ENCODE measurements around the gene ATXN7.

- TF ChIP-seq, protein P1, sequence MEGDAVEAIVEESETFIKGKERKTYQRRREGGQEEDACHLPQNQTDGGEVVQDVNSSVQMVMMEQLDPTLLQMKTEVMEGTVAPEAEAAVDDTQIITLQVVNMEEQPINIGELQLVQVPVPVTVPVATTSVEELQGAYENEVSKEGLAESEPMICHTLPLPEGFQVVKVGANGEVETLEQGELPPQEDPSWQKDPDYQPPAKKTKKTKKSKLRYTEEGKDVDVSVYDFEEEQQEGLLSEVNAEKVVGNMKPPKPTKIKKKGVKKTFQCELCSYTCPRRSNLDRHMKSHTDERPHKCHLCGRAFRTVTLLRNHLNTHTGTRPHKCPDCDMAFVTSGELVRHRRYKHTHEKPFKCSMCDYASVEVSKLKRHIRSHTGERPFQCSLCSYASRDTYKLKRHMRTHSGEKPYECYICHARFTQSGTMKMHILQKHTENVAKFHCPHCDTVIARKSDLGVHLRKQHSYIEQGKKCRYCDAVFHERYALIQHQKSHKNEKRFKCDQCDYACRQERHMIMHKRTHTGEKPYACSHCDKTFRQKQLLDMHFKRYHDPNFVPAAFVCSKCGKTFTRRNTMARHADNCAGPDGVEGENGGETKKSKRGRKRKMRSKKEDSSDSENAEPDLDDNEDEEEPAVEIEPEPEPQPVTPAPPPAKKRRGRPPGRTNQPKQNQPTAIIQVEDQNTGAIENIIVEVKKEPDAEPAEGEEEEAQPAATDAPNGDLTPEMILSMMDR (IDR thresholded peaks at IDR 0.05), result no peak
- TF ChIP-seq POLR2AphosphoS5 (IDR thresholded peaks at IDR 0.05; ENCODE audit: insufficient read depth in 1 of 2, low read depth in 1 of 2), result no peak
- TF ChIP-seq POLR2A (IDR thresholded peaks at IDR 0.05), result no peak
These were observed 17.0 kb downstream of the ATXN7 start for GRCh38 chr3:63880653-63881052.
